GM19455 (cell line): ENCODE measurements around the gene EMC7.
A peak's percentile ranks its signal among the peaks of the same experiment; 100 is the strongest.

ENCODE experiments used
- ATAC-seq: cut with Tn5 transposase; IDR thresholded peaks from one replicate; pipeline ENCODE4 v1.9.1; 2021; ENCODE audit not compliant: unreplicated experiment

The EMC7 gene

GRCh38 chr15:34038871-34039789 lies 62.5 kb downstream of the EMC7 start, which contains the start of gene AVEN:
AVEN (minus strand) TSS chr15:34039204; CDS start chr15:34039046, 158 bp downstream.
- peak; percentile 47 for ATAC-seq

DNA sequence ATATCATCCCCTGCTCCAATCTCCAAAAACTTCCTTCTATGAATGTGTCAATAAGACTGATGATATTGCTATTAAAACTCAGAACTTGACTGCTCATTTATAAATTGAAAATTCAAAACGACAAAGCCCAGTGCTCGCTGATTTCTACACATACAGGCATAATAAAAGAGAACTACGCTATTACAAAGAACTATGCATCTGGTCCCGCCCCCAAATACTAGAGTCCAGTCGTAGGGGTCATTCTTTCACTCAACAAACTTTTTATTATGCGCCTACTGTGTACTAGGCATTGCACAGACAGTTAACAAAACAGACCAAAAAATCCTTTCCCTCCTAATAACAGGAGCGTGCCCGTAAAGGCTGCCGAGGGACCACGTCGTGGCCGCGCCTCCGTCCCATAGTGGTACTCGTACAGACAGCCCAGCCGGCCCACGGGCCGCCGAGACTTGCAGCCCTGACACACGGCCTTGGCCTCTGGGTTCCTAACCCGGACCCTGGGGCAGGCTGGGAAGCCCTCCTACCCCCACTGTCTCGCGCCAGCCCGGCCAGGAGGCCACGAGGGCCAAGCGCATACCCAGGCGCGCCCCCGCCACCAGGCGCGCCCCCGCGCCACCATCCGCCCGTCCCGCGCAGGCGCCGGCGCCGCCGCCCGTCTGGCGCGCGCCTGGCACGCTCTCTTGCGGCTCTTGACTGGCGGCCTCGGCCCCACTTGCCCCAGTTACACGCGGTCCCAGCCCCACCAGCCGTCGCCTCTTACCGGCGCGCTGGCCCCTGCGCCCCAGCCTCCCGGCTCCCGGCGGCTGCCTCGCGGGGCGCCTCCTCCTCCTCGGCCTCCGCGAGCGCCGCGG lies 63.4 kb downstream of the EMC7 start:
- ATAC-seq = peak; percentile 76
